Ramos (cell line): ENCODE data around the gene DHX34.

Experiments
- in situ Hi-C: fragments of 300-500 bp; cut with MboI; formaldehyde crosslinking; loops from one replicate; pipeline ENCODE4 v1.14.3; 2022; ENCODE audit warnings: low sequenced_read_pairs; ENCODE audit not compliant: unreplicated experiment

The DHX34 gene

DNA sequence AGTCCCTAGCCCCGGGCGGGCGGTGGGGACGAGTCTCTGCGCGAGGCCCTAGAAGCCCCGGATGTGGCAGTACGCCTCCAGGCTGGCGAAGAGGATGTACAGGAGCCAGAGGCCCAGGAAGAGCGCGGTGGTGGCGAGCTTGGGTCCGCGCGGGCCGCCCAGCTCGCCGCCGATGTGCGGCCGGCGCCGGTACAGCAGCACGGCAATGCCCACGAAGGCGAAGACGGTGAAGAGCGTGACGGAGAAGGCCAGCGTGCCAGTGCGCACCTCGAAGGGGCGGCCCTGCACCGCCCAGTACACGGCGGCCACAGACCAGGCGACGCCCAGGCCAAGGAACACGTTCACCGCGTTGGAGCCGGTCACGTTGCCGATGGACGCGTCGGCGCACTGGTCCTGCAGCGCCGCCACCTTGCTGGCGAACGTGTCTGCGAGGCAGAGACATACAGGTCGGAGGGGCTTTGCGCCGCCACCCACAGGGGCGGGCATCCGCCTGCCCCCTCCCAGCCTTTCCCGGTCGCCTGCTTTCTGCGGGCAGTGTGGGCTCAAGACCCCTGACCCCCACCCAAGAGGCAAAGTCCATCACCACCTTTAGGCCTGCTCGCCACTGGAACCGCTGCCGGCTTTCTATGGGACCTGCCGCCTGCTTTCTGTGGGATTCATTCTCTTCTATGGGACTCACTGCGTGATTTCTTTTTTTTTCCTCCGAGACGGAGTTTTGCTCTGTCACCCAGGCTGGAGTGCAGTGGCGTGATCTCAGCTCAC is 81.1 kb downstream of the DHX34 start:
- in situ Hi-C loops: no loop called here

DNA sequence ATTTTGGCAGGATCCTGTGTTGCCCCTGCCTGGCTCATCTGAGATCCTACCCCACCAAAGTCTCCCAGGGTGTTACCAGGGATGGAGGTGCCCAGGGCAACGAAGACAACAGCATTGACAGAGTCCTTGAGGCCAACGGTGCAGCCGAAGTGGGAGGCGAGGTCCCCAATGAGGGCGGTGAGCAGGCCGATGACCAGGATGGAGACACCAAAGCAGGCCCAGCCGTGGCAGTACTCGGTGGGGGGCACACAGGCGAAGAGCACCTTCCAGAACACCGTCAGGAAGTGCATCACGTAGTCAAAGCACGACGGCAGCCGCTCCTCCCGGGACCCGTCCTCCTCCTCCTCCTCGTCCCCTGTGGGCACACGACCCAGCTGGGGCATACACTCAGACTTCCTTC is 83.0 kb downstream of the DHX34 start:
- in situ Hi-C loops: no loop called here
